SU-DHL-6 (cell line): Measurements from ENCODE around the gene TBC1D1.

Experiments
- CTCF ChIP-seq: fragments of 200-600 bp; sonication (generic); IDR thresholded peaks from one replicate; pipeline ENCODE4 v1.5.1; 2017; ENCODE audit warnings: antibody characterized with exemption, mild to moderate bottlenecking, low read length, moderate library complexity; ENCODE audit not compliant: insufficient read depth, poor library complexity, severe bottlenecking
- EZH2phosphoT487 ChIP-seq: fragments of 200-600 bp; sonication (generic), shearing (Covaris generic); conservative IDR thresholded peaks from 2 replicates; pipeline ENCODE4 v1.6.1; 2018; ENCODE audit warnings: mild to moderate bottlenecking, antibody characterized with exemption, low read length, moderate library complexity, mixed read lengths

GRCh38 chr4:38160487-38161207, 269.8 kb downstream of the TBC1D1 start:
- TF ChIP-seq CTCF (no peak), EZH2phosphoT487 (no peak)
